DMS114 treated with DMSO at 0.1 percent for 48 hours (cell line): ENCODE data around the gene MBD4.
"Not testable (repeated sequence)": the region's sequence is repeated elsewhere in the genome, so short reads cannot be mapped to it uniquely, and the experiment has no call there.

Source experiments
- DNase-seq: peaks from one replicate; lab custom pipeline; 2025; ENCODE audit not compliant: unreplicated experiment; lab: John Stamatoyannopoulos, UW

The MBD4 gene

GRCh38 chr3:129384594-129385323 lies 55.0 kb downstream of the MBD4 start:
- DNase-seq = no peak

GRCh38 chr3:129384103-129384502 lies 55.6 kb downstream of the MBD4 start:
- not testable (repeated sequence) for DNase-seq

GRCh38 chr3:129383292-129383860 lies 56.4 kb downstream of the MBD4 start:
- peak; percentile 32 for DNase-seq

GRCh38 chr3:129382366-129382765 lies 57.4 kb downstream of the MBD4 start:
- no peak for DNase-seq
